HCT116 (cell line): Measurements from ENCODE around the gene AHNAK. TPM values are rescaled to one million over a fixed set of nuclear protein-coding genes. Genes with fewer than 3 reads are reported as not detected.
"Not testable (repeated sequence)": the region's sequence is repeated elsewhere in the genome, so short reads cannot be mapped to it uniquely, and the experiment has no call there.

ENCODE experiments used
- ATAC-seq: fragments of 200-7000 bp; cut with Tn5 transposase; 2 replicates; pipeline ENCODE4 v1.9.1; 2020; ENCODE audit warnings: mild to moderate bottlenecking, moderate library complexity
- BruUV-seq: library from RNA; stranded (reverse); fragments of 400-500 nt; replicated peaks from 2 replicates; lab custom pipeline; 2021; lab: Mats Ljungman, UMichigan
- CTCF ChIA-PET: fragments of 300-600 bp; sonication (Branson Sonifier 250); formaldehyde crosslinking; loops from one replicate; lab custom pipeline; 2021; ENCODE audit warnings: antibody characterized with exemption; lab: Charles Lee
- POLR2A ChIA-PET: fragments of 300-600, 350-600 bp; sonication (Branson Sonifier 250); formaldehyde crosslinking; loops from one replicate; lab custom pipeline; 2021; ENCODE audit warnings: antibody characterized with exemption; lab: Charles Lee
- RAD21 ChIA-PET, 2 experiments: fragments of 300-600 bp; sonication (Branson Sonifier 250); formaldehyde crosslinking; loops; one replicate each; lab custom pipeline; 2023; ENCODE audit warnings: low total read pairs in 2 of 2; ENCODE audit not compliant: uncharacterized antibody in 2 of 2, unreplicated experiment in 2 of 2, low non-redundant PET in 1 of 2; lab: Charles Lee
- DNase-seq: peaks from one replicate; pipeline ENCODE4 v3.0.0-alpha.2; 2010; ENCODE audit warnings: low read depth, low spot score
- H2AFZ ChIP-seq: fragments of 200-600 bp; shearing (Covaris generic), sonication (generic); 2 replicates; pipeline ENCODE4 v1.6.1; 2017; ENCODE audit warnings: low read depth, mixed run types, mixed read lengths, antibody characterized with exemption, low read length; ENCODE audit not compliant: poor library complexity, severe bottlenecking
- H3K27ac ChIP-seq: 2 replicates; pipeline ENCODE4 v1.5.1; 2012; ENCODE audit warnings: low read depth, low read length
- H3K27me3 ChIP-seq: fragments of 200-600 bp; sonication (generic); 2 replicates; pipeline ENCODE4 v1.6.1; 2016; ENCODE audit warnings: mixed run types, low read length, mixed read lengths; ENCODE audit not compliant: insufficient read depth
- H3K36me3 ChIP-seq, 2 experiments: fragments of 200-500 bp in 1 of 2; fragments of 200-600 bp in 1 of 2; sonication (Bioruptor generic) in 1 of 2; sonication (generic) in 1 of 2; 2 replicates each; pipeline versions ENCODE4 v1.5.1 to v1.6.1; 2014 to 2016; ENCODE audit warnings: low read length in 2 of 2, inconsistent platforms in 1 of 2, mixed read lengths in 1 of 2, mixed run types in 1 of 2; ENCODE audit not compliant: insufficient read depth in 2 of 2, control insufficient read depth in 1 of 2
- H3K4me1 ChIP-seq, 2 experiments: fragments of 200-600 bp in 1 of 2; sonication (generic) in 1 of 2; 2 replicates each; pipeline versions ENCODE4 v1.5.1 to v1.6.1; 2012 to 2017; ENCODE audit warnings: low read length in 2 of 2, inconsistent platforms in 1 of 2, mild to moderate bottlenecking in 1 of 2, mixed read lengths in 1 of 2, mixed run types in 1 of 2, moderate library complexity in 1 of 2; ENCODE audit not compliant: insufficient read depth in 2 of 2, control insufficient read depth in 1 of 2
- H3K4me2 ChIP-seq: fragments of 200-600 bp; sonication (generic); 2 replicates; pipeline ENCODE4 v1.6.1; 2017; ENCODE audit warnings: mixed run types, low read length, mixed read lengths
- H3K4me3 ChIP-seq, 2 experiments: fragments of 200-600 bp in 1 of 2; sonication (generic) in 1 of 2; replicated peaks in 1 of 2; 2 replicates each; pipeline ENCODE4 v1.5.1; 2011 to 2016; ENCODE audit warnings: low read length in 2 of 2, control low read depth in 1 of 2, low read depth in 1 of 2, mild to moderate bottlenecking in 1 of 2, mixed read lengths in 1 of 2, mixed run types in 1 of 2
- H3K79me2 ChIP-seq: fragments of 200-600 bp; sonication (generic); 2 replicates; pipeline ENCODE4 v1.6.1; 2017; ENCODE audit warnings: mild to moderate bottlenecking, mixed run types, low read length, moderate library complexity, mixed read lengths; ENCODE audit not compliant: insufficient read depth
- H3K9ac ChIP-seq: fragments of 200-600 bp; sonication (generic); 2 replicates; pipeline ENCODE4 v1.6.1; 2016; ENCODE audit warnings: low read length, mixed read lengths
- H3K9me2 ChIP-seq: fragments of 200-600 bp; sonication (generic), shearing (Covaris generic); 2 replicates; pipeline ENCODE4 v1.6.1; 2017; ENCODE audit warnings: mixed run types, mild to moderate bottlenecking, moderate library complexity; ENCODE audit not compliant: insufficient read depth
- H3K9me3 ChIP-seq, 2 experiments: fragments of 200-500 bp in 1 of 2; fragments of 200-600 bp in 1 of 2; sonication (Bioruptor generic) in 1 of 2; sonication (generic) in 1 of 2; 2 replicates each; pipeline ENCODE4 v1.6.1; 2014 to 2017; ENCODE audit warnings: low read length in 2 of 2, mixed read lengths in 2 of 2, inconsistent platforms in 1 of 2, low read depth in 1 of 2, mild to moderate bottlenecking in 1 of 2, mixed run types in 1 of 2, moderate library complexity in 1 of 2; ENCODE audit not compliant: control insufficient read depth in 1 of 2, insufficient read depth in 1 of 2
- H4K20me1 ChIP-seq: fragments of 200-600 bp; sonication (generic), shearing (Covaris generic); 2 replicates; pipeline ENCODE4 v1.6.1; 2017; ENCODE audit warnings: mixed run types, mild to moderate bottlenecking, moderate library complexity; ENCODE audit not compliant: insufficient read depth
- POLR2A ChIP-seq: IDR thresholded peaks from 2 replicates; pipeline ENCODE4 v1.7.0; 2011; ENCODE audit warnings: borderline replicate concordance; ENCODE audit not compliant: insufficient read depth, insufficient read length; ENCODE audit errors: extremely low read depth
- POLR2AphosphoS5 ChIP-seq: IDR thresholded peaks from 2 replicates; pipeline ENCODE4 v1.6.1; 2011; ENCODE audit warnings: mild to moderate bottlenecking, low read depth, low read length, moderate library complexity
- YY1 ChIP-seq: IDR thresholded peaks from 2 replicates; pipeline ENCODE4 v1.6.1; 2011; ENCODE audit warnings: low read length, low read depth, moderate library complexity, mild to moderate bottlenecking; ENCODE audit not compliant: insufficient replicate concordance; ENCODE audit errors: extremely low read depth
- ZBTB33 ChIP-seq: IDR thresholded peaks from 2 replicates; pipeline ENCODE4 v1.6.1; 2011; ENCODE audit warnings: mild to moderate bottlenecking, low read length, moderate library complexity; ENCODE audit not compliant: insufficient replicate concordance; ENCODE audit errors: extremely low read depth
- intact Hi-C: fragments of 100-400 bp; cut with micrococcal nuclease; formaldehyde crosslinking; loops from 2 replicates; pipeline ENCODE4 v1.10.0; 2022
- total RNA-seq: library from RNA; stranded (reverse); gene quantifications from one replicate; pipeline ENCODE4 v1.2.1, GENCODE V29; 2021; ENCODE audit not compliant: unreplicated experiment
- TF ChIP-seq, protein P1 (sequence below), 3 experiments: fragments of 200-600 bp in 1 of 3; sonication (generic) in 1 of 3; IDR thresholded peaks in 2 of 3; conservative IDR thresholded peaks in 1 of 3; 2 replicates each; pipeline ENCODE4 v1.5.1; 2012 to 2017; ENCODE audit warnings: low read depth in 2 of 3, low read length in 2 of 3, antibody characterized with exemption in 1 of 3, borderline replicate concordance in 1 of 3, control low read depth in 1 of 3, mild to moderate bottlenecking in 1 of 3, mixed read lengths in 1 of 3, mixed run types in 1 of 3, moderate library complexity in 1 of 3; ENCODE audit not compliant: insufficient read depth in 1 of 3
- TF ChIP-seq, protein P2 (sequence below): IDR thresholded peaks from 2 replicates; pipeline ENCODE4 v1.6.1; 2012

Gene AHNAK
- total RNA-seq, 1 experiment from 2014 or later, result 239 TPM

- POLR2A ChIA-PET, result interaction anchor here (0.7 to 2.7 kb wide), 8 partner anchors 8 to 386 kb away, joined by 3 to 15 read pairs (median 8); partner anchors contain the start of genes AHNAK and EEF1G
- peak overlapping the region; percentile 94 for H3K4me2 ChIP-seq
- H4K20me1 ChIP-seq, result peaks cover 7% of the 10 kb centered on the region; the same call in 1 of the 2 replicates
- intact Hi-C loops, result loop anchor here (1.0 to 5.0 kb wide), 3 partner anchors 63 to 178 kb away; no protein-coding TSS in a partner anchor
- peak; percentile 92 for DNase-seq
- H3K4me1 ChIP-seq, result peaks cover 75 to 92% of the 10 kb centered on the region in 2 experiments
- H3K4me3 ChIP-seq, result peak overlapping the region in 1 of 2 experiments; percentile 1; a peak in 1 of 4 replicates
- ATAC-seq, result peak; percentile 60
- RAD21 ChIA-PET, result interaction anchor here (0.6 to 2.7 kb wide), 9 partner anchors 14 to 764 kb away, joined by 3 to 11 read pairs (median 5); partner anchors contain the start of gene AHNAK (in 1 of the 2)
- BruUV-seq, result no TSS peak
- no peak overlapping the region for H2AFZ ChIP-seq
- CTCF ChIA-PET, result interaction anchor here (0.5 to 5.8 kb wide), 15 partner anchors 10 to 435 kb away, joined by 3 to 93 read pairs (median 6); partner anchors contain the start of genes EEF1G and TUT1
- peaks cover 29 to 49% of the 10 kb centered on the region in 2 experiments for H3K36me3 ChIP-seq
- H3K27ac ChIP-seq, result peak overlapping the region; percentile 99
- H3K9me2 ChIP-seq, result no peaks in the 10 kb centered on the region
- peak overlapping the region; percentile 81 for H3K9ac ChIP-seq
- no peaks in the 10 kb centered on the region for H3K9me3 ChIP-seq
- no peaks in the 10 kb centered on the region for H3K27me3 ChIP-seq
- TF ChIP-seq, protein P1, sequence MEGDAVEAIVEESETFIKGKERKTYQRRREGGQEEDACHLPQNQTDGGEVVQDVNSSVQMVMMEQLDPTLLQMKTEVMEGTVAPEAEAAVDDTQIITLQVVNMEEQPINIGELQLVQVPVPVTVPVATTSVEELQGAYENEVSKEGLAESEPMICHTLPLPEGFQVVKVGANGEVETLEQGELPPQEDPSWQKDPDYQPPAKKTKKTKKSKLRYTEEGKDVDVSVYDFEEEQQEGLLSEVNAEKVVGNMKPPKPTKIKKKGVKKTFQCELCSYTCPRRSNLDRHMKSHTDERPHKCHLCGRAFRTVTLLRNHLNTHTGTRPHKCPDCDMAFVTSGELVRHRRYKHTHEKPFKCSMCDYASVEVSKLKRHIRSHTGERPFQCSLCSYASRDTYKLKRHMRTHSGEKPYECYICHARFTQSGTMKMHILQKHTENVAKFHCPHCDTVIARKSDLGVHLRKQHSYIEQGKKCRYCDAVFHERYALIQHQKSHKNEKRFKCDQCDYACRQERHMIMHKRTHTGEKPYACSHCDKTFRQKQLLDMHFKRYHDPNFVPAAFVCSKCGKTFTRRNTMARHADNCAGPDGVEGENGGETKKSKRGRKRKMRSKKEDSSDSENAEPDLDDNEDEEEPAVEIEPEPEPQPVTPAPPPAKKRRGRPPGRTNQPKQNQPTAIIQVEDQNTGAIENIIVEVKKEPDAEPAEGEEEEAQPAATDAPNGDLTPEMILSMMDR (IDR thresholded peaks at IDR 0.05 in 2 of 3, conservative IDR thresholded peaks at IDR 0.05 in 1 of 3; ENCODE audit: borderline replicate concordance in 1 of 3, insufficient read depth in 1 of 3, low read depth in 2 of 3, low read length in 2 of 3), result peak in 2 of 3 experiments; percentile 84 to 86; a peak in 4 of 6 replicates
- TF ChIP-seq, protein P2, sequence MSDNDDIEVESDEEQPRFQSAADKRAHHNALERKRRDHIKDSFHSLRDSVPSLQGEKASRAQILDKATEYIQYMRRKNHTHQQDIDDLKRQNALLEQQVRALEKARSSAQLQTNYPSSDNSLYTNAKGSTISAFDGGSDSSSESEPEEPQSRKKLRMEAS, result no peak
- TF ChIP-seq POLR2A, result no peak
- peak; percentile 30 for TF ChIP-seq YY1
- TF ChIP-seq ZBTB33, result peak; percentile 33
- peak; percentile 70 for TF ChIP-seq POLR2AphosphoS5
- peaks cover 75% of the 10 kb centered on the region for H3K79me2 ChIP-seq
Observed at GRCh38 chr11:62560566-62561103, 14.0 kb upstream of the AHNAK start.

GRCh38 chr11:62559626-62560025 lies 13.0 kb upstream of the AHNAK start:
- Histone ChIP-seq H3K36me3 (peaks cover 20 to 41% of the 10 kb centered on the region in 2 experiments), H3K4me1 (peaks cover 85 to 94% of the 10 kb centered on the region in 2 experiments), H3K27ac (peak overlapping the region; percentile 99), H3K9ac (peak overlapping the region; percentile 81), H3K4me2 (peak overlapping the region; percentile 94), H3K79me2 (peaks cover 70% of the 10 kb centered on the region)
- H3K9me3 ChIP-seq, H3K27me3 ChIP-seq, DNase-seq, H4K20me1 ChIP-seq, ATAC-seq, H3K9me2 ChIP-seq, H2AFZ ChIP-seq, H3K4me3 ChIP-seq: not testable (repeated sequence)
- POLR2A ChIA-PET, result interaction anchor here (0.7 to 2.7 kb wide), 5 partner anchors 8 to 135 kb away, joined by 3 to 15 read pairs (median 5); partner anchors contain the start of gene EEF1G
- CTCF ChIA-PET, result interaction anchor here (1.0 to 5.8 kb wide), 5 partner anchors 14 to 165 kb away, joined by 3 to 93 read pairs (median 19); partner anchors contain the start of gene EEF1G
- BruUV-seq, result TSS peak; percentile 98
- intact Hi-C loops, result loop anchor here (1.0 to 5.0 kb wide), 4 partner anchors 62 to 283 kb away; no protein-coding TSS in a partner anchor
- RAD21 ChIA-PET, result interaction anchor here (1.1 to 2.7 kb wide), 3 partner anchors 12 to 135 kb away, joined by 3 to 11 read pairs (median 9); no protein-coding TSS in a partner anchor
